Measurements from ENCODE around the gene TBC1D22A.

DNA sequence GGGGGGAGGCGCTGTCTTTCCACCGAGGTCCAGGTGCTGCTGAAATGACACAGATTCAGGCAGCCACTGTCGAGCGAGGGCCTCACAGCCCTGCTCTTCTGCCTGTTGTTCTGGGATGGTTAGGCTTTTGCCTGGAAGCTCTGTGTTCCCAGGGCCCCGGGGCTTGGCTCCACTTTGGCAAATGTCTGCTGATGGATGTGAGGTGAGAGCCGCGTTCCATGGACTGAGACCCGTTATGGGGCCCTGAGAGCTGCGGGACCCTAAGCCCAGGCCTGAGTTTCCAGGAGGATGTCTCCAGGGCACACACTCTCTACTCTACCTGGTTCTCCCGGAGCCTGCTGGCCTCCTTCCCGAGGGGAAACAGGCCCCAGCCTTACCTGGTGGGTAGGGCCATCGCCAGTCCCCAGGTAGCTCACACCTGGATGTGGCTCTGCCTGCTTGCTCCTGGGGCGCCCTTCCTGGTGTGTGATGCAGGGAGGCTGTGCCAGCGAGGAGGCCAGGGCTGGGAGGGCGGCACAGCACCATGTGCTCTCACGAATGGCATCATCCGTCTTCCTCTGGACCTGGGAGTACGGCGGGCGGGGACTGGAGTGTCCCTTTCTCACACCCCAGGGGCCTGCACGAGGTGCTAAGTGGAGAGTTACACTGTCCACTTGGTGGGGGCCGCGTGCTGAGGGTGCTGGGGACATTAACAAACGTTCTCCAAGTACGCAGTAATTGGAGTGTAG is 435.5 kb downstream of the TBC1D22A start:
- TF ChIP-seq, protein P1, sequence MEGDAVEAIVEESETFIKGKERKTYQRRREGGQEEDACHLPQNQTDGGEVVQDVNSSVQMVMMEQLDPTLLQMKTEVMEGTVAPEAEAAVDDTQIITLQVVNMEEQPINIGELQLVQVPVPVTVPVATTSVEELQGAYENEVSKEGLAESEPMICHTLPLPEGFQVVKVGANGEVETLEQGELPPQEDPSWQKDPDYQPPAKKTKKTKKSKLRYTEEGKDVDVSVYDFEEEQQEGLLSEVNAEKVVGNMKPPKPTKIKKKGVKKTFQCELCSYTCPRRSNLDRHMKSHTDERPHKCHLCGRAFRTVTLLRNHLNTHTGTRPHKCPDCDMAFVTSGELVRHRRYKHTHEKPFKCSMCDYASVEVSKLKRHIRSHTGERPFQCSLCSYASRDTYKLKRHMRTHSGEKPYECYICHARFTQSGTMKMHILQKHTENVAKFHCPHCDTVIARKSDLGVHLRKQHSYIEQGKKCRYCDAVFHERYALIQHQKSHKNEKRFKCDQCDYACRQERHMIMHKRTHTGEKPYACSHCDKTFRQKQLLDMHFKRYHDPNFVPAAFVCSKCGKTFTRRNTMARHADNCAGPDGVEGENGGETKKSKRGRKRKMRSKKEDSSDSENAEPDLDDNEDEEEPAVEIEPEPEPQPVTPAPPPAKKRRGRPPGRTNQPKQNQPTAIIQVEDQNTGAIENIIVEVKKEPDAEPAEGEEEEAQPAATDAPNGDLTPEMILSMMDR (IDR thresholded peaks at IDR 0.05) = no peak
- TF ChIP-seq POLR2A (IDR thresholded peaks at IDR 0.05) (no peak), POLR2AphosphoS5 (IDR thresholded peaks at IDR 0.05) (no peak)
